HL-60 (cell line): ENCODE data around the gene MBD2.

Experiments used
- DNase-seq, 2 experiments: peaks; one replicate each; pipeline ENCODE4 v3.0.0-alpha.2; 2010 to 2020; ENCODE audit warnings: low read depth in 1 of 2, low spot score in 1 of 2
- H3K27ac ChIP-seq: fragments of 250-450 bp; sonication (Bioruptor Pico); replicated peaks from 2 replicates; pipeline ENCODE4 v1.5.1; 2020; ENCODE audit warnings: mild to moderate bottlenecking, moderate library complexity
- H3K27me3 ChIP-seq: fragments of 250-450 bp; sonication (Bioruptor Pico); 2 replicates; pipeline ENCODE4 v1.5.1; 2021; ENCODE audit warnings: mild to moderate bottlenecking, moderate library complexity; ENCODE audit not compliant: insufficient read depth, poor library complexity, severe bottlenecking
- H3K4me3 ChIP-seq: replicated peaks from 2 replicates; pipeline ENCODE4 v1.5.1; 2011; ENCODE audit warnings: mild to moderate bottlenecking, control low read depth, low read length; ENCODE audit not compliant: insufficient read depth
- GABPA ChIP-seq: IDR thresholded peaks from 2 replicates; pipeline ENCODE4 v1.6.1; 2012; ENCODE audit warnings: low read depth
- POLR2AphosphoS5 ChIP-seq: IDR thresholded peaks from 2 replicates; pipeline ENCODE4 v1.6.1; 2012; ENCODE audit warnings: low read depth
- REST ChIP-seq: IDR thresholded peaks from 2 replicates; pipeline ENCODE4 v1.6.1; 2012; ENCODE audit warnings: low read depth; ENCODE audit not compliant: insufficient replicate concordance
- SPI1 ChIP-seq: IDR thresholded peaks from 2 replicates; pipeline ENCODE4 v1.6.1; 2012; ENCODE audit warnings: low read depth, mild to moderate bottlenecking, borderline replicate concordance
- TF ChIP-seq, protein P1 (sequence below): IDR thresholded peaks from one replicate; pipeline ENCODE4 v1.5.1; 2011; ENCODE audit warnings: low read length, control low read depth, inconsistent platforms; ENCODE audit not compliant: insufficient read depth

Gene MBD2

GRCh38 chr18:54119524-54120019 is 104.9 kb downstream of the MBD2 start:
- no peak for TF ChIP-seq GABPA
- TF ChIP-seq REST, result no peak
- TF ChIP-seq SPI1, result no peak
- no peak for TF ChIP-seq POLR2AphosphoS5
- TF ChIP-seq, protein P1, sequence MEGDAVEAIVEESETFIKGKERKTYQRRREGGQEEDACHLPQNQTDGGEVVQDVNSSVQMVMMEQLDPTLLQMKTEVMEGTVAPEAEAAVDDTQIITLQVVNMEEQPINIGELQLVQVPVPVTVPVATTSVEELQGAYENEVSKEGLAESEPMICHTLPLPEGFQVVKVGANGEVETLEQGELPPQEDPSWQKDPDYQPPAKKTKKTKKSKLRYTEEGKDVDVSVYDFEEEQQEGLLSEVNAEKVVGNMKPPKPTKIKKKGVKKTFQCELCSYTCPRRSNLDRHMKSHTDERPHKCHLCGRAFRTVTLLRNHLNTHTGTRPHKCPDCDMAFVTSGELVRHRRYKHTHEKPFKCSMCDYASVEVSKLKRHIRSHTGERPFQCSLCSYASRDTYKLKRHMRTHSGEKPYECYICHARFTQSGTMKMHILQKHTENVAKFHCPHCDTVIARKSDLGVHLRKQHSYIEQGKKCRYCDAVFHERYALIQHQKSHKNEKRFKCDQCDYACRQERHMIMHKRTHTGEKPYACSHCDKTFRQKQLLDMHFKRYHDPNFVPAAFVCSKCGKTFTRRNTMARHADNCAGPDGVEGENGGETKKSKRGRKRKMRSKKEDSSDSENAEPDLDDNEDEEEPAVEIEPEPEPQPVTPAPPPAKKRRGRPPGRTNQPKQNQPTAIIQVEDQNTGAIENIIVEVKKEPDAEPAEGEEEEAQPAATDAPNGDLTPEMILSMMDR, result peak; percentile 92
- Histone ChIP-seq H3K4me3 (peak overlapping the region; percentile 19; the same call in 1 of the 2 replicates), H3K27ac (no peak overlapping the region), H3K27me3 (peaks cover 18% of the 10 kb centered on the region)
- peak; percentile 34 to 66 for DNase-seq

GRCh38 chr18:54117853-54118773 is 106.4 kb downstream of the MBD2 start:
- Histone ChIP-seq H3K27me3 (peaks cover 18% of the 10 kb centered on the region), H3K27ac (no peak overlapping the region), H3K4me3 (no peak overlapping the region)
- TF ChIP-seq GABPA (no peak), SPI1 (no peak), POLR2AphosphoS5 (no peak)
- TF ChIP-seq, protein P1, result no peak
- DNase-seq, result no peak

GRCh38 chr18:54116541-54117257 is 107.8 kb downstream of the MBD2 start:
- H3K27me3 ChIP-seq, result peaks cover 18% of the 10 kb centered on the region
- H3K4me3 ChIP-seq, result no peak overlapping the region
- no peak for DNase-seq
- TF ChIP-seq SPI1, result no peak
- TF ChIP-seq POLR2AphosphoS5, result no peak
- no peak for TF ChIP-seq REST
- TF ChIP-seq, protein P1, result no peak
- TF ChIP-seq GABPA, result no peak
- no peak overlapping the region for H3K27ac ChIP-seq
